ENCODE measurements around the gene ADRB1.

Gene ADRB1

DNA sequence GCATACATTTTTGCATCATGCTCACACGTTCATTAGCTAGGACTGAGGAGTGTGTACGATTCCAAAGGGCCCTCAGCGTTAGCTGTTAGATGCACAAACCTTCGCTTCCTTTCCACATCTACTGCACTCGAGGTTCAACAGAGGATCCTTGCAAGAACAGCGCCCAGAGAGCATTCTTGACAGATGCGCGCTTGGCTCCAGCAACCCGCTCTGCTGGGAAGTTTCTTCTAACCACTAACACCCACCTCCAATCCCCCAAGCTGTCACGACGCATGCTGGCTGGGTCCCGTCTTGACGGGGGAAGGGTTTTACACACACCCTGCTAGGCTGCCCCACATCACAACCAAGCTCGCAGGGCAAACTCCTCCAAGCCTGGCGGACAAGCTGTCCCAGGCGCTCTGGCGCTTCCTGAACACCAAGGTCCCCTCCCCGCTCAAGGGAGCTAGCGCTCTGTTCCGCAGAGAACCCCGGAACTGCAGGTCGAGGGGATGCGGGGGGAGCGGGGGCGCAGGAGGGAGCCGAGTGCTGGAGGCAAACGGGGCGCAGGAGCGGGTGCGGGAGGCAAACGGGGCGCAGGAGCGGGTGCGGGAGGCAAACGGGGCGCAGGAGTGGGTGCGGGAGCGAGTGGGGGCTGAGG lies 653 bp upstream of the ADRB1 start:
- TF ChIP-seq CTCF (IDR thresholded peaks at IDR 0.05; ENCODE audit: insufficient read depth, missing control alignments), result no peak
- no peak for DNase-seq (ENCODE audit: insufficient read length, low spot score)
- FAIRE-seq, result no peak

GRCh38 chr10:114044247-114045135 lies 825 bp downstream of the ADRB1 start:
- FAIRE-seq (no peak), DNase-seq (ENCODE audit: insufficient read length, low spot score) (no peak)
- TF ChIP-seq CTCF (IDR thresholded peaks at IDR 0.05; ENCODE audit: insufficient read depth, missing control alignments), result no peak

GRCh38 chr10:114045136-114046086 lies 1.7 kb downstream of the ADRB1 start:
- TF ChIP-seq CTCF (IDR thresholded peaks at IDR 0.05; ENCODE audit: insufficient read depth, missing control alignments), result no peak
- no peak for DNase-seq (ENCODE audit: insufficient read length, low spot score)
- FAIRE-seq, result no peak

DNA sequence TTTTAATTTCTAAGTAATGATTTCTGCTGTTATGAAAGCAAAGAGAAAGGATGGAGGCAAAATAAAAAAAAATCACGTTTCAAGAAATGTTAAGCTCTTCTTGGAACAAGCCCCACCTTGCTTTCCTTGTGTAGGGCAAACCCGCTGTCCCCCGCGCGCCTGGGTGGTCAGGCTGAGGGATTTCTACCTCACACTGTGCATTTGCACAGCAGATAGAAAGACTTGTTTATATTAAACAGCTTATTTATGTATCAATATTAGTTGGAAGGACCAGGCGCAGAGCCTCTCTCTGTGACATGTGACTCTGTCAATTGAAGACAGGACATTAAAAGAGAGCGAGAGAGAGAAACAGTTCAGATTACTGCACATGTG lies 2.4 kb downstream of the ADRB1 start:
- FAIRE-seq, result no peak
- DNase-seq (ENCODE audit: insufficient read length, low spot score), result no peak
- TF ChIP-seq CTCF (IDR thresholded peaks at IDR 0.05; ENCODE audit: insufficient read depth, missing control alignments), result no peak

GRCh38 chr10:114048472-114048871 lies 4.8 kb downstream of the ADRB1 start:
- no peak for TF ChIP-seq CTCF (IDR thresholded peaks at IDR 0.05; ENCODE audit: insufficient read depth, missing control alignments)
- FAIRE-seq (no peak), DNase-seq (ENCODE audit: insufficient read length, low spot score) (no peak)

- no peak for DNase-seq (ENCODE audit: insufficient read length, low spot score)
- TF ChIP-seq CTCF (IDR thresholded peaks at IDR 0.05; ENCODE audit: insufficient read depth, missing control alignments), result no peak
- no peak for FAIRE-seq
Measured at GRCh38 chr10:114051714-114052113, 8.0 kb downstream of the ADRB1 start.

All from D721Med (cell line).